Measurements from ENCODE around the gene NRIP2.

The NRIP2 gene

GRCh38 chr12:2804393-2805142 is 30.3 kb downstream of the NRIP2 start:
- DNase-seq = no peak

DNA sequence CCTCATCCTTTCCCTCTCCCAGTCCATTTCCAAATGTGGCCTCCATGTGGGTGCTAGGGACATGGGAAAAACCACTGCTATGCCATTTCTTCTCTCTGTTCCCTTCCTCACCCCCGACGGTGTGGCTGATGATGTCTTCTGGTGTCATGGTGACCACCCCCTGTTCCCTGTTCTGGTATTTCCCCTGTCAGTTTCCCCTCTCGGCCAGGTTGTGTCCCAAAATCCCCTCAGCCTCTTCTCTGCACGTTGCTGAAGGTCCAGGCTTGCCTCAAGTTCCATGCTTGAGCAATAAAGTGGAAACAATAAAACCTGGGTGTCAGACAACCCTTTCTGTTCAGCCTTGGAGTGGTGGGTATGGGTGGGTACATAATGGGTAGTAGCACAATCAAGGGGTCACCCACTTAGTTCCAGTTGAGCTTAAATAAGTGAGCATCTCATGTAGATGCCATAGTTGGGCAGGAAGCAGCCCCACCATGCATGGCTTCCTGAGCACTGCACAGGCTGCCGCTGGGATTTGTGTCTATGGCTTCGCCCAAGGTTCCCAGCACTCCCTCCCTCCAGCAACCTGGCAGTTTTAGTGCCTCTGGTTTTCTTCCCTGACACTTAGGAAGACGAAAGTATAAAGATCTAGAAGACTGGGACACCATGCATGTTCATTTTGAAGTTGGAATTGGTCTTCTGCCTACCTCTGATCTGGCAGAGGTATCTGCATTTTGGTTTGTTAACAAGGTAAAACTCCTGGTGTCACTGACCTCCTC is 31.0 kb downstream of the NRIP2 start:
- DNase-seq = no peak

- no peak for DNase-seq
Measured at GRCh38 chr12:2801044-2801783, 33.6 kb downstream of the NRIP2 start.

- no peak for DNase-seq
Measured at GRCh38 chr12:2800046-2800570, 34.7 kb downstream of the NRIP2 start.

DNA sequence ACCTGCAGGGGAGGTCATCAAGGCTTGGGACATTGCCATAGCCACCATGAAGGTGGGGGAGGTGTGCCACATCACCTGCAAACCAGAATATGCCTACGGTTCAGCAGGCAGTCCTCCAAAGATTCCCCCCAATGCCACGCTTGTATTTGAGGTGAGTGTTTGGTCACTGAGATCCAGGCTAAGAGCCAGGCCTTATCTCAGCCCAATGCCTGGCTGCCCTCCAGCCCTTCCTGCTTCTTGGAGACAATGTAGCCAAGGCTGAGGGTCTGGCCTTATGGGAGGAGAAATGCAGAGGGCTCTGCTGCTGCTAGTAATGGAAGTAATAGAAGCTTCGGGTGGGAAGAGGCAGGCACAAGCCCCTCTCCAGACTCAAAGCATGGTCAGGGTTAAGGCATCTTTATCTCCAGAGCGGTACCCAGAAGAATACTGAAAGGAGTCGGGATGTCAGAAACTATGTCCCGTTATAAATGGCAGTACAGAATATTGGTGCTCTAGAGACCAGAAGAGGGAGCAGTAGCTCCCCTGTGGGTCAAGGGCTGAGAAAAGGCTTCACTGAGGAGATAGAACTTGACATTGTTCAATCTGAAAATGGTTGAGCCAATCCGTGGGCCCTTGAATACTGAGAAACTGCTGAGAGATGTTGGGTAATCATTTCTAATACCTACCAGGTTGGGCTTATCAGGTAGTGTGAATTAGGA is 37.0 kb downstream of the NRIP2 start:
- DNase-seq = no peak

GRCh38 chr12:2796187-2796666 is 38.6 kb downstream of the NRIP2 start:
- DNase-seq = no peak

DNA sequence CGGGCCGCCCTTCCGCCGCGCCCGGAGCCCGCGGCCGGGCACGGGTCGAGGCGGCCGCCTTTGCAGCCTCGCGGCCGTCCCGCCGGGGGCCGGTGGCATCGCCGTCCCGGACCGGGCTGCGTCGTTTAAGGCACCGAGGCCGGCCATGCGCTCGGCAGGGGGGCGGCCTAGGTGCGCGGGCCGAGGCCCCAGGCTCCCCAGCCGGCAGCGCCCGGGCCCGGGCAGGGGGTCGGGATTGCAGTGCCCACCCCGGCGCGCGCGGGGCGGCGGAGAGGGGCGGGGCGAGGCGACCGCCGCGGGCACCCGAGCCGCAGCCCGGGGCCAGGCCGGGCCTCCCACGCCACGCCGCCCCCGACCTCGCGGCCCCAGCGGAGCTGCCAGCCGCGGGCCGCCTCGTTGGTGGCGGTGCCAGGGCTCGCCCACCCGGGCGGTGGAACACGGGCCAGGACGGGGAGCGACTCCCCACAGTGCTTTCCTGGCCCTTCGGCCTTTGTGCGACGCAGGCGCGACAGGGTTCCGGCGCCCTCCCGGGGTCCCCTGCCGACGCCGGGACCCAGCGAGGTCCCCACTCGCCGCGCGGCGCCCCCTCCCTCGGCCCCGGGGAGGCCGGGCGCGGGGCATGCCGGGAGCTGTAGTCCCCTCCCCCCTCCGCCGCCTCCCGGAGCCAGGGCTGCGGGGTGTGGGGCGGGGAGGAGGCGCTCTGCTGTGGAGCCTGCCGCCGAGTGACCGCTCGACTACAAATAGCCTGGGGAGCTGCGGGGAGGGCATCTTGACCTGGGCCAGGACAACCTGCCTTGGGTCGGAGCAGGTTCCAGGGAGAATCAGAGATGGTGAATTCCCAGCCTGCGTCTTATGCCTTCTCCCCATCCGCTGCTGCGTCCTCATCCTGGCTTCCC is 39.3 kb downstream of the NRIP2 start:
- DNase-seq = peak; percentile 52 to 72

GRCh38 chr12:2794736-2795289 is 40.0 kb downstream of the NRIP2 start, which contains the start of gene FKBP4:
Gene FKBP4 (plus strand): TSS chr12:2794970. CDS start chr12:2795140, 170 bp downstream.
- DNase-seq = peak; percentile 92

GRCh38 chr12:2794191-2794735 is 40.6 kb downstream of the NRIP2 start:
- peak in 1 of 2 donors; percentile 15 for DNase-seq

GRCh38 chr12:2793561-2793960 is 41.3 kb downstream of the NRIP2 start:
- no peak for DNase-seq

GRCh38 chr12:2792671-2793500 is 41.9 kb downstream of the NRIP2 start:
- no peak for DNase-seq

DNA sequence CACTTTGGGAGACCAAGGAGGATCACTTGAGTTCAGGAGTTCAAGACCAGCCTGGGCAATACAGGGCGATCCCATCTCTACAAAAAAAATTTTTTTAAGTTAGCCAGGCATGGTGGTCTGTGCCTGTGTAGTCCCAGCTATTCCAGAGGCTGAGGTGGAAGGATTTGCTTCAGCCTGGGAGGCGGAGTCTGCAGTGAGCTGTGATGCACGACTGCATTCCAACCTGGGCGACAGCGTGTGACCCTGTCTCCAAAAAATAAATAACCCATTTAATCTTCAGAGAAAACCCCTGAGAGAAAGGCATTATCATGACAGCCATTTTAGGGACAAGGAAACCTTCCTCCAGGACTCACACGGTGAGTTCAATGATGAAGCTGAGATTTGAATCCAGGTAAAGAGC is 43.7 kb downstream of the NRIP2 start:
- no peak for DNase-seq

GRCh38 chr12:2785017-2785416 is 49.8 kb downstream of the NRIP2 start:
- DNase-seq = no peak

DNA sequence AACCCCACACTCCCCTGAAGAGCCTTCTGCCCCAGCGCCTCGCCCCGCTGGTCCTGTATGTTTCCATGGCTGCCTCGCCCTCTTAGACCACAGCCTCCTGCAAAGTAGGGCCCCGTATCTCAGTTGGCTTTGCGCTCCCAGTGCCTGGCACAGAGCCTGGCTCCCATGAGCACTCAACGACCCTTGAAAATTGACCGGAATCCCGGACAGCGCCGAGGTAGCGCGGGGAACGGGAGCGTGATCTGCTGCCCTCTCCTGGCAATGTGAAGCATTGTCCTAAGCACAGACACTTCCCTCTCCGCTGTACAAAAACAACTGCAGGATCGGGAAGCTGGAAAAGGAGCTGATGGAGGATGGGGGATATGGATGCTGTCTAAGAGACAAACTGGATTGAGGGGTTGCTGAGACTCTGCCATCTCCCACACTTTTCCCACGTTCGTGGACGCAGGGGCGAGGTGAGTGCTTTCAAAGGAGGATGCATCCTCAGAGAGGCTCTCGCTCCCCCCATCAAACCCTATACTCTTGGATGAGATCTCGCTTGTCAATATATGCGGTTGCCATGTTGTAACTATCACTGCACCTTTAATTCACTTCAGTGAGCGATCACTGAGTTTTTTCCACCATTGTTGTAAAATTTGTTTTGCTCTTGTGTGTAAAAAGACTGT is 50.8 kb downstream of the NRIP2 start:
- DNase-seq = peak; percentile 29 to 54

- DNase-seq = no peak
Measured at GRCh38 chr12:2779281-2779680, 55.6 kb downstream of the NRIP2 start.

DNA sequence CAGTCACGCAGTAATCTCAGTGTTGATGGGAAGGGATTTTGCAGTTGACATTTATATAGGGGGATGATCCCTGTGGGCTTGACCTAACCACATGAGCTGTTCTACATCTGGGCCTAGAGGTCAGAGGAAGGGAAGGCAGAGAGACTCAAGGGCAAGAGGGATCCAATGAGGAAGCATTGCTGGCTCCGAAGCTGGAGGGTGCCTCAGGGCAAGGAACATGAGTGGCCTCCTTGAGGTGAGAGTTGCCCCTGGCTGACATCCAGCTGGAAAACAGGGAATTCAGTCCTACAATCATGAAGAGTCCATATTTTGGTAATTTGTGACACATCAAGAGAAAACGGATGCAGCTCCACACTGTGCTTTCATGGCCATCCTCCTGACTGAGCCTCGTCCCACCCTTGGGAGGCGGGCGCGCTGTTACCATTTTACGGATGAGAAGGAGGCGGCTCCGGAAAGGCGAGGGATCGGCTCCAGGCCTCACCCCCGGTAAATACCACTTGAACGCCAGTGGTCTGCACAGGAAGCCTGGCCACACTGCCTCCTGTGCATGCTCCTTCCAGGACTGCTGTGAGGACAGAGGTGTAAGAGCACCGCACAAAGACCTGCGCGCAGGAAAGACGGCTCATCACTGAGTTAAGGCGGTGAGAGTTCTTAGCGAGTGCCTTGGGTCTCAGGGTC is 58.6 kb downstream of the NRIP2 start:
- no peak for DNase-seq

- no peak for DNase-seq
Measured at GRCh38 chr12:2775431-2775830, 59.4 kb downstream of the NRIP2 start.
